GM23338 (cell line): ENCODE data around the gene PRDM2. TPM values are rescaled to one million over a fixed set of nuclear protein-coding genes. Genes with fewer than 3 reads are reported as not detected.

ENCODE experiments used
- ATAC-seq: fragments of 200-7000 bp; cut with Tn5 transposase; 3 replicates; pipeline ENCODE4 v1.9.1; 2020
- DNase-seq: peaks from one replicate; pipeline ENCODE4 v3.0.0-alpha.2; 2015; ENCODE audit warnings: low spot score
- H2AFZ ChIP-seq: fragments of 200-600 bp; sonication (generic); 2 replicates; pipeline ENCODE4 v1.8.0; 2016; ENCODE audit warnings: antibody characterized with exemption, mild to moderate bottlenecking, moderate library complexity
- H3F3A ChIP-seq: fragments of 200-600 bp; sonication (generic); replicated peaks from 2 replicates; pipeline ENCODE4 v1.8.0; 2017; ENCODE audit warnings: antibody characterized with exemption, mixed run types, low read depth
- H3K27ac ChIP-seq: fragments of 200-600 bp; sonication (generic); 2 replicates; pipeline ENCODE4 v1.6.1; 2016; ENCODE audit warnings: low read depth
- H3K27me3 ChIP-seq: fragments of 200-600 bp; sonication (generic); 2 replicates; pipeline ENCODE4 v1.8.0; 2016; ENCODE audit warnings: mild to moderate bottlenecking, mixed run types, moderate library complexity; ENCODE audit not compliant: insufficient read depth
- H3K36me3 ChIP-seq: fragments of 200-600 bp; sonication (generic); 2 replicates; pipeline ENCODE4 v1.8.0; 2016; ENCODE audit warnings: mild to moderate bottlenecking; ENCODE audit not compliant: insufficient read depth
- H3K4me1 ChIP-seq: fragments of 200-600 bp; sonication (generic); 2 replicates; pipeline ENCODE4 v1.8.0; 2016; ENCODE audit warnings: mild to moderate bottlenecking, moderate library complexity; ENCODE audit not compliant: insufficient read depth
- H3K4me2 ChIP-seq: fragments of 200-600 bp; sonication (generic); 2 replicates; pipeline ENCODE4 v1.7.1; 2017; ENCODE audit warnings: mixed run types
- H3K4me3 ChIP-seq: fragments of 200-600 bp; sonication (generic); 2 replicates; pipeline ENCODE4 v1.6.1; 2016; ENCODE audit warnings: mixed run types
- H3K79me2 ChIP-seq: fragments of 200-600 bp; sonication (generic); replicated peaks from 2 replicates; pipeline ENCODE4 v1.8.0; 2017; ENCODE audit warnings: mild to moderate bottlenecking; ENCODE audit not compliant: insufficient read depth
- H3K9me2 ChIP-seq: fragments of 200-600 bp; sonication (generic); 2 replicates; pipeline ENCODE4 v1.8.0; 2017; ENCODE audit not compliant: insufficient read depth
- H4K20me1 ChIP-seq: fragments of 200-600 bp; sonication (generic); replicated peaks from 2 replicates; pipeline ENCODE4 v1.8.0; 2017; ENCODE audit warnings: mild to moderate bottlenecking; ENCODE audit not compliant: insufficient read depth
- H3K27ac Mint-ChIP-seq: 2 replicates; pipeline ENCODE4 v1.8.0; 2020; ENCODE audit warnings: inconsistent platforms, mild to moderate bottlenecking, moderate library complexity, mixed read lengths
- H3K27me3 Mint-ChIP-seq: 3 replicates; pipeline ENCODE4 v1.8.0; 2022; ENCODE audit warnings: low read depth, mild to moderate bottlenecking, moderate library complexity, mixed read lengths, inconsistent platforms; ENCODE audit not compliant: insufficient read depth, poor library complexity
- H3K36me3 Mint-ChIP-seq: 3 replicates; pipeline ENCODE4 v1.8.0; 2021; ENCODE audit warnings: low read depth, mild to moderate bottlenecking, inconsistent platforms, moderate library complexity, mixed read lengths
- H3K4me1 Mint-ChIP-seq: 3 replicates; pipeline ENCODE4 v1.8.0; 2020; ENCODE audit warnings: mild to moderate bottlenecking, inconsistent platforms, mixed read lengths
- H3K4me3 Mint-ChIP-seq: 3 replicates; pipeline ENCODE4 v1.8.0; 2021; ENCODE audit warnings: moderate library complexity, mild to moderate bottlenecking, inconsistent platforms, mixed read lengths
- H3K9me3 Mint-ChIP-seq: 3 replicates; pipeline ENCODE4 v1.8.0; 2020; ENCODE audit warnings: moderate library complexity, mild to moderate bottlenecking, inconsistent platforms, mixed read lengths
- CREB1 ChIP-seq: fragments of 250-450 bp; sonication (Bioruptor Pico); IDR thresholded peaks from 2 replicates; pipeline ENCODE4 v1.5.0; 2020; ENCODE audit warnings: low read depth, mild to moderate bottlenecking, moderate library complexity
- JUNB ChIP-seq: IDR thresholded peaks from one replicate; pipeline ENCODE4 v1.6.1; 2016; ENCODE audit warnings: antibody characterized with exemption; ENCODE audit not compliant: unreplicated experiment
- NANOG ChIP-seq: IDR thresholded peaks from 2 replicates; pipeline ENCODE4 v1.6.1; 2016; ENCODE audit warnings: antibody characterized with exemption, borderline replicate concordance
- POLR2AphosphoS5 ChIP-seq: IDR thresholded peaks from 2 replicates; pipeline ENCODE4 v1.6.1; 2016; ENCODE audit warnings: antibody characterized with exemption, low read depth
- REST ChIP-seq: IDR thresholded peaks from one replicate; pipeline ENCODE4 v1.6.1; 2018; ENCODE audit warnings: antibody characterized with exemption; ENCODE audit not compliant: unreplicated experiment
- ZNF114 ChIP-seq: fragments of 250-450 bp; sonication (Bioruptor Pico); IDR thresholded peaks from 2 replicates; pipeline ENCODE4 v1.5.0; 2020; ENCODE audit warnings: mild to moderate bottlenecking, moderate library complexity
- ZNF462 ChIP-seq: fragments of 250-450 bp; sonication (Bioruptor Pico); IDR thresholded peaks from 2 replicates; pipeline ENCODE4 v1.5.0; 2020; ENCODE audit warnings: mild to moderate bottlenecking, moderate library complexity
- polyA plus RNA-seq: library from polyadenylated mRNA; unstranded; fragments of >200 nt; fragmentation: Nextera tagmentation; extraction: Ambion mirVana; gene quantifications from 2 replicates; pipeline ENCODE4 v1.2.1, GENCODE V29; 2016
- total RNA-seq: library from RNA; depleted of rRNA; stranded (reverse); fragments of >200 nt; shearing (Covaris generic); gene quantifications from 2 replicates; pipeline ENCODE4 v1.2.3, GENCODE V29; 2014

The PRDM2 gene
- total and polyA plus RNA-seq, 2 experiments from 2014 or later: 11.6 to 28.3 TPM

DNA sequence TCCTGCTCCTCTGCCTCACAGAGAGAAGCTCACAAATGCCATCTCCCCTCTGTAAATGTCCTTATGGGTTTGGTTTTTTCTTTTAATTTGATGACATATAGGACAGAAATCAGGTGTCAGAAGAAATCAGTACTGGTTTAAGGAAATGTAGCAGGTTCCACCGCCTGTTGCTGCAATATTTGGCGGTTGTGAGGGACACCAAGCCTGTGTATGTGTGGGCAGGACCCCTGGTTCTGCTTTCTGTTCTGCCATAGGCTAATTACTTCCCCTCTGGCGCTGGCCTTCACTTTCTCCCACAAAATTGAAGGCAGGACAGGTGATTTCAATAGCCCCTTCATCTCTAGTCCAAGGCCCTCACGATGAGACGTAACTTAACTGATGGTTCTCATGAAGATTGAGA, 69.2 kb downstream of the PRDM2 start:
- peaks cover 3% of the 10 kb centered on the region; the same call in 2 of the 3 replicates for H3K36me3 Mint-ChIP-seq
- H3K27ac Mint-ChIP-seq: no peak overlapping the region
- no peak for TF ChIP-seq POLR2AphosphoS5
- no peak for TF ChIP-seq CREB1
- no peak for TF ChIP-seq ZNF462
- no peak for TF ChIP-seq JUNB
- DNase-seq: no peak
- H3K27me3 Mint-ChIP-seq: no peaks in the 10 kb centered on the region
- no peak for ATAC-seq
- Histone ChIP-seq H3K36me3 (no peaks in the 10 kb centered on the region), H3K27me3 (no peaks in the 10 kb centered on the region), H3K79me2 (peaks cover 41% of the 10 kb centered on the region), H4K20me1 (no peaks in the 10 kb centered on the region; the same call in none of the 2 replicates), H3K9me2 (no peaks in the 10 kb centered on the region), H3K4me1 (peaks cover 4% of the 10 kb centered on the region), H3F3A (no peaks in the 10 kb centered on the region), H2AFZ (no peak overlapping the region), H3K4me3 (no peak overlapping the region), H3K4me2 (no peak overlapping the region), H3K27ac (no peak overlapping the region)
- H3K9me3 Mint-ChIP-seq: no peaks in the 10 kb centered on the region
- no peak overlapping the region for H3K4me3 Mint-ChIP-seq
- H3K4me1 Mint-ChIP-seq: peaks cover 12% of the 10 kb centered on the region

DNA sequence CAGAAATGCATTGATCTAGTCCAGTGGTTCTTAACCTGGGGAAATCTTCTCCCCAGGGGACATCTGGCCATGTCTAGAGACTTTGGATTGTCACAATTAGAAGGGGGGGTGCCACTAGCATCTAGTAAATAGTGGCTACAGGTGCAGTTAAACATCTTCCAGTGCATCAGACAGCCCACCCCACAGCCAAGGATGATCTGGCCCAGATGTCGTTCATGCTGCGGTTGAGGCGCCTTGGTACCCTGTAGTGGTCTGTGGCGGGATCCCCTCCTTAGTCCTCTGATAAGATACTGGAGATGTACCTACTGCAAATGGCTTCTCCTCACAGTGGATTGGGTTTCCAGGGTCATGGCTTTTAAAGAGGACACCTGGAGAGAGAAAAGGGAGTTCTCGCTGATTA, 69.8 kb downstream of the PRDM2 start:
- Histone ChIP-seq H4K20me1 (no peaks in the 10 kb centered on the region; the same call in none of the 2 replicates), H3K4me1 (no peaks in the 10 kb centered on the region; the same call in 1 of the 2 replicates), H3K36me3 (no peaks in the 10 kb centered on the region), H3K79me2 (peaks cover 41% of the 10 kb centered on the region), H3F3A (no peaks in the 10 kb centered on the region), H3K4me2 (no peak overlapping the region), H3K4me3 (no peak overlapping the region), H3K9me2 (no peaks in the 10 kb centered on the region), H3K27me3 (no peaks in the 10 kb centered on the region), H3K27ac (no peak overlapping the region), H2AFZ (no peak overlapping the region)
- Mint-ChIP-seq H3K4me1 (peaks cover 8% of the 10 kb centered on the region), H3K27me3 (no peaks in the 10 kb centered on the region), H3K27ac (no peak overlapping the region), H3K9me3 (no peaks in the 10 kb centered on the region), H3K36me3 (peaks cover 3% of the 10 kb centered on the region; the same call in 2 of the 3 replicates), H3K4me3 (no peak overlapping the region)
- no peak for ATAC-seq
- no peak for DNase-seq
- TF ChIP-seq ZNF114 (CRISPR knock-in tag) (no peak), CREB1 (no peak), REST (no peak), NANOG (no peak), JUNB (no peak)
